IMR-90 (cell line): Measurements from ENCODE around the gene TMEM233. TPM values are rescaled to one million over a fixed set of nuclear protein-coding genes. Genes with fewer than 3 reads are reported as not detected.

Source experiments
- ATAC-seq: fragments of 200-7000 bp; cut with Tn5 transposase; 2 replicates; pipeline ENCODE4 v1.9.1; 2020; ENCODE audit warnings: low read depth, mild to moderate bottlenecking, moderate library complexity
- BruUV-seq: library from RNA; stranded (reverse); fragments of 400-500 nt; replicated peaks from 2 replicates; lab custom pipeline; 2021; lab: Mats Ljungman, UMichigan
- CTCF ChIA-PET: fragments of 300-600 bp; formaldehyde crosslinking; extraction: SDS; loops from one replicate; lab custom pipeline; 2021; ENCODE audit warnings: antibody characterized with exemption; lab: Yijun Ruan, JAX
- POLR2A ChIA-PET: fragments of 300-600 bp; sonication (Branson Sonifier 250); formaldehyde crosslinking; loops from one replicate; lab custom pipeline; 2022; ENCODE audit warnings: antibody characterized with exemption; ENCODE audit not compliant: unreplicated experiment; lab: Charles Lee
- DNase-seq: peaks from one replicate; pipeline ENCODE4 v3.0.0; 2013
- H2AFZ ChIP-seq: replicated peaks from 2 replicates; pipeline ENCODE3; 2013; ENCODE audit warnings: low read length, mild to moderate bottlenecking; ENCODE audit not compliant: poor library complexity
- H2AK5ac ChIP-seq: 2 replicates; pipeline ENCODE4 v1.6.1; 2013; ENCODE audit warnings: low read depth, low read length, inconsistent platforms
- H2AK9ac ChIP-seq: replicated peaks from 2 replicates; pipeline ENCODE3; 2013; ENCODE audit warnings: mild to moderate bottlenecking, low read depth, low read length, moderate library complexity; ENCODE audit not compliant: poor library complexity
- H2BK120ac ChIP-seq: 2 replicates; pipeline ENCODE4 v1.6.1; 2013; ENCODE audit warnings: low read depth, low read length, inconsistent platforms
- H2BK15ac ChIP-seq: 3 replicates; pipeline ENCODE4 v1.6.1; 2013; ENCODE audit warnings: low read depth, low read length, inconsistent platforms
- H2BK20ac ChIP-seq: 2 replicates; pipeline ENCODE4 v1.6.1; 2013; ENCODE audit warnings: low read depth, mild to moderate bottlenecking, inconsistent platforms, low read length, moderate library complexity
- H2BK5ac ChIP-seq: 2 replicates; pipeline ENCODE4 v1.6.1; 2013; ENCODE audit warnings: mild to moderate bottlenecking, low read depth, low read length, inconsistent platforms; ENCODE audit not compliant: poor library complexity, severe bottlenecking
- H3K14ac ChIP-seq: replicated peaks from 2 replicates; pipeline ENCODE4 v1.6.1; 2013; ENCODE audit warnings: low read depth, low read length, inconsistent platforms
- H3K18ac ChIP-seq: 2 replicates; pipeline ENCODE4 v1.6.1; 2013; ENCODE audit warnings: low read depth, low read length, control low read depth
- H3K23ac ChIP-seq: 2 replicates; pipeline ENCODE4 v1.6.1; 2013; ENCODE audit warnings: low read depth, low read length, inconsistent platforms
- H3K27ac ChIP-seq: 2 replicates; pipeline ENCODE4 v1.5.1; 2013; ENCODE audit warnings: mild to moderate bottlenecking, control low read depth, low read length; ENCODE audit not compliant: insufficient read depth
- H3K27me3 ChIP-seq: 2 replicates; pipeline ENCODE4 v1.6.1; 2013; ENCODE audit warnings: low read length; ENCODE audit not compliant: control insufficient read depth, insufficient read depth
- H3K36me3 ChIP-seq: 2 replicates; pipeline ENCODE4 v1.6.1; 2013; ENCODE audit warnings: low read length, mixed read lengths; ENCODE audit not compliant: control insufficient read depth, insufficient read depth
- H3K4ac ChIP-seq: 2 replicates; pipeline ENCODE4 v1.6.1; 2013; ENCODE audit warnings: low read depth, low read length, inconsistent platforms
- H3K4me1 ChIP-seq: 2 replicates; pipeline ENCODE4 v1.6.1; 2013; ENCODE audit warnings: low read length, mixed read lengths; ENCODE audit not compliant: control insufficient read depth, insufficient read depth
- H3K4me2 ChIP-seq: 2 replicates; pipeline ENCODE4 v1.6.1; 2013; ENCODE audit warnings: low read depth, mild to moderate bottlenecking, control low read depth, low read length, moderate library complexity
- H3K4me3 ChIP-seq: 2 replicates; pipeline ENCODE4 v1.5.1; 2013; ENCODE audit warnings: low read depth, mild to moderate bottlenecking, control low read depth, low read length, moderate library complexity; ENCODE audit not compliant: insufficient read depth
- H3K56ac ChIP-seq: 2 replicates; pipeline ENCODE4 v1.6.1; 2013; ENCODE audit warnings: low read length, inconsistent platforms; ENCODE audit not compliant: insufficient read depth; ENCODE audit errors: extremely low read depth
- H3K79me1 ChIP-seq, 2 experiments: 2 replicates each; pipeline ENCODE4 v1.6.1; 2013; ENCODE audit warnings: low read length in 2 of 2, inconsistent platforms in 1 of 2, low read depth in 1 of 2
- H3K9ac ChIP-seq: 2 replicates; pipeline ENCODE4 v1.6.1; 2013; ENCODE audit warnings: low read depth, low read length, control low read depth
- H3K9me1 ChIP-seq: 2 replicates; pipeline ENCODE4 v1.6.1; 2013; ENCODE audit warnings: low read length, inconsistent platforms; ENCODE audit not compliant: insufficient read depth
- H3K9me3 ChIP-seq: 2 replicates; pipeline ENCODE4 v1.6.1; 2013; ENCODE audit warnings: low read length; ENCODE audit not compliant: control insufficient read depth, insufficient read depth
- H4K20me1 ChIP-seq: 2 replicates; pipeline ENCODE4 v1.6.1; 2013; ENCODE audit warnings: low read length, inconsistent platforms; ENCODE audit not compliant: insufficient read depth
- H4K5ac ChIP-seq: 2 replicates; pipeline ENCODE4 v1.6.1; 2013; ENCODE audit warnings: mild to moderate bottlenecking, low read depth, low read length, control low read depth
- H4K8ac ChIP-seq, 2 experiments: 2 replicates each; pipeline ENCODE4 v1.6.1; 2013; ENCODE audit warnings: low read depth in 2 of 2, low read length in 2 of 2, control low read depth in 1 of 2, inconsistent platforms in 1 of 2
- H4K91ac ChIP-seq: 2 replicates; pipeline ENCODE4 v1.6.1; 2013; ENCODE audit warnings: low read depth, low read length, inconsistent platforms; ENCODE audit not compliant: insufficient read depth
- WGBS, 2 experiments: methylation state at CpG; one replicate each; pipeline versions ENCODE4 v1.1.5 to v1.1.7; 2013; ENCODE audit warnings: missing lambda C conversion rate in 2 of 2; ENCODE audit not compliant: insufficient read length in 1 of 2; ENCODE audit errors: extremely low coverage in 2 of 2; 5-methylcytosine and 5-hydroxymethylcytosine counted together
- dilution Hi-C: fragments of 300-500 bp; cut with HindIII; formaldehyde crosslinking; loops from one replicate; pipeline ENCODE4 v1.14.3; 2018; ENCODE audit warnings: low sequenced_read_pairs; ENCODE audit not compliant: unreplicated experiment
- in situ Hi-C: fragments of 300-500 bp; cut with MboI; formaldehyde crosslinking; loops from 3 replicates; pipeline ENCODE4 v1.14.3; 2019; ENCODE audit warnings: low sequenced_read_pairs, inconsistent platforms, mixed read lengths
- intact Hi-C: fragments of 100-400 bp; cut with micrococcal nuclease; formaldehyde crosslinking; loops from 2 replicates; pipeline ENCODE4 v1.10.0; 2022
- polyA plus RNA-seq, 3 experiments: library from polyadenylated mRNA; depleted of rRNA; stranded (reverse); fragments of >200 nt; gene quantifications; 2 replicates each; pipeline ENCODE4 v1.2.3, GENCODE V29; 2012; ENCODE audit warnings: low replicate concordance in 1 of 3
- total RNA-seq: library from RNA; depleted of rRNA; stranded (reverse); fragments of >200 nt; gene quantifications from 2 replicates; pipeline ENCODE4 v1.2.3, GENCODE V29; 2012
- TF ChIP-seq, protein P1 (sequence below): fragments of 150-350 bp; IDR thresholded peaks from 2 replicates; pipeline ENCODE4 v1.6.1; 2016; ENCODE audit warnings: low read depth, mild to moderate bottlenecking, low read length, moderate library complexity, borderline replicate concordance

The TMEM233 gene
- total and polyA plus RNA-seq, 2 of the 4 experiments (the other 2 are of a cell fraction) = not detected

DNA sequence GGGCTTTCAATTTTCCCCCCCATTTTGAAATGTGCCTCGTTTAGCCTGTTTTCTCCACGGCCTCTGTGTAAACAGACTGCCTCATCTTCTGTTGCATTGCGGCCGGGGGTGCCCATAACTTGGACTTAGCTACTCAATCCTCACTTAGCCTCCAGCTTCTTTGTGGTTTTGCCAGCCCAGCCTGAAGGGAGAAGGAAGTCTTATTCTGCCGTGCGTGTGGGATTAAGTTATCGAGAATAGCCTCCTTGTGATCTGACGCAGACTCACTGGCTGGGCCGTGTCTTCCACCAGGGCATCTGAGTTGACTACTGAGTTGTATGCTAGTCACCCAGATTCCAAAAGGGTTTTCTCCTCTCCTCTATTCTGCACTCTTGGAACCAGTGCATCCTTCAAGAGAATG lies 82.4 kb downstream of the TMEM233 start:
- Histone ChIP-seq H2AK9ac (no peak overlapping the region), H2AK5ac (no peak overlapping the region), H3K4me2 (no peak overlapping the region), H4K8ac (no peak overlapping the region), H2BK5ac (no peak overlapping the region), H3K9me1 (no peaks in the 10 kb centered on the region; the same call in 1 of the 2 replicates), H3K4me1 (no peaks in the 10 kb centered on the region), H3K79me1 (peaks cover 4 to 9% of the 10 kb centered on the region in 2 experiments; a peak in 2 of 4 replicates), H3K23ac (no peak overlapping the region), H3K9me3 (no peaks in the 10 kb centered on the region), H3K27ac (no peak overlapping the region), H4K5ac (no peak overlapping the region), H3K27me3 (no peaks in the 10 kb centered on the region), H2BK20ac (no peak overlapping the region), H2AFZ (no peak overlapping the region), H2BK120ac (no peak overlapping the region), H4K91ac (no peak overlapping the region), H3K14ac (no peak overlapping the region), H4K20me1 (no peaks in the 10 kb centered on the region), H3K36me3 (peaks cover 71% of the 10 kb centered on the region), H3K56ac (no peak overlapping the region), H3K4me3 (no peak overlapping the region), H3K18ac (no peak overlapping the region), H3K4ac (no peak overlapping the region), H2BK15ac (no peak overlapping the region), H3K9ac (no peak overlapping the region)
- TF ChIP-seq, protein P1, sequence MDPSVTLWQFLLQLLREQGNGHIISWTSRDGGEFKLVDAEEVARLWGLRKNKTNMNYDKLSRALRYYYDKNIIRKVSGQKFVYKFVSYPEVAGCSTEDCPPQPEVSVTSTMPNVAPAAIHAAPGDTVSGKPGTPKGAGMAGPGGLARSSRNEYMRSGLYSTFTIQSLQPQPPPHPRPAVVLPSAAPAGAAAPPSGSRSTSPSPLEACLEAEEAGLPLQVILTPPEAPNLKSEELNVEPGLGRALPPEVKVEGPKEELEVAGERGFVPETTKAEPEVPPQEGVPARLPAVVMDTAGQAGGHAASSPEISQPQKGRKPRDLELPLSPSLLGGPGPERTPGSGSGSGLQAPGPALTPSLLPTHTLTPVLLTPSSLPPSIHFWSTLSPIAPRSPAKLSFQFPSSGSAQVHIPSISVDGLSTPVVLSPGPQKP = no peak
- no peak for ATAC-seq
- intact Hi-C loops = no loop called here
- ChIA-PET CTCF (interaction anchor here (0.8 kb wide), 1 partner anchor 9 kb away, joined by 4 read pairs; the partner anchor contains the start of gene PRKAB1), POLR2A (no interaction called here)
- no peak for DNase-seq
- 80% methylated on average over 1 of the region's 9 CpGs; no CpG with 5 or more reads in 1 of the 2 experiments for WGBS, 2 experiments
- in situ Hi-C loops = no loop called here
- BruUV-seq = no TSS peak
- dilution Hi-C loops = no loop called here
